CD4-positive, alpha-beta T cell (primary cell): ENCODE data around the gene FRMD6. TPM values are rescaled to one million over a fixed set of nuclear protein-coding genes. Genes with fewer than 3 reads are reported as not detected.

Experiments used
- ATAC-seq: fragments of 200-7000 bp; cut with Tn5 transposase; one replicate; pipeline ENCODE4 v1.10.0; 2022; ENCODE audit warnings: mild to moderate bottlenecking; ENCODE audit not compliant: poor library complexity
- CTCF ChIA-PET: fragments of 350-600 bp; sonication (Branson Sonifier 250); formaldehyde crosslinking; loops from one replicate; lab custom pipeline; 2021; ENCODE audit warnings: antibody characterized with exemption, inconsistent platforms; lab: Charles Lee
- POLR2A ChIA-PET: fragments of 350-600 bp; sonication (Branson Sonifier 250); formaldehyde crosslinking; loops from one replicate; lab custom pipeline; 2021; ENCODE audit warnings: antibody characterized with exemption, inconsistent platforms; lab: Charles Lee
- DNase-seq, 14 experiments: peaks; one replicate each; pipeline ENCODE4 v3.0.0-alpha.2; 2013 to 2020; ENCODE audit warnings: mixed read lengths in 2 of 14
- H3K27ac ChIP-seq, 2 donors: one replicate each; pipeline versions ENCODE4 v1.5.1 to v1.7.0; 2013; ENCODE audit warnings: low read length in 2 of 2, low read depth in 1 of 2, mild to moderate bottlenecking in 1 of 2
- H3K27me3 ChIP-seq, 2 experiments: 1 replicate in 1 of 2; 2 replicates in 1 of 2; pipeline versions ENCODE4 v1.6.1 to v1.7.0; 2013; ENCODE audit warnings: low read length in 2 of 2, control low read depth in 1 of 2, mild to moderate bottlenecking in 1 of 2, moderate library complexity in 1 of 2; ENCODE audit not compliant: insufficient read depth in 2 of 2, control insufficient read depth in 1 of 2
- H3K36me3 ChIP-seq: one replicate; pipeline ENCODE4 v1.6.1; 2013; ENCODE audit warnings: low read length, control low read depth; ENCODE audit not compliant: insufficient read depth
- H3K4me1 ChIP-seq: one replicate; pipeline ENCODE4 v1.6.1; 2013; ENCODE audit warnings: low read length, control low read depth; ENCODE audit not compliant: insufficient read depth
- H3K4me3 ChIP-seq: one replicate; pipeline ENCODE4 v1.5.1; 2013; ENCODE audit warnings: mild to moderate bottlenecking, low read length, moderate library complexity
- H3K9me3 ChIP-seq, 2 experiments: 1 replicate in 1 of 2; 2 replicates in 1 of 2; pipeline versions ENCODE4 v1.6.1 to v1.7.0; 2013; ENCODE audit warnings: low read length in 2 of 2, mild to moderate bottlenecking in 2 of 2, control low read depth in 1 of 2, moderate library complexity in 1 of 2; ENCODE audit not compliant: control insufficient read depth in 1 of 2, insufficient read depth in 1 of 2
- H3K27ac Mint-ChIP-seq: one replicate; pipeline ENCODE4 v1.8.0; 2020; ENCODE audit warnings: mixed read lengths
- H3K27me3 Mint-ChIP-seq: one replicate; pipeline ENCODE4 v1.8.0; 2021; ENCODE audit warnings: mixed read lengths
- H3K36me3 Mint-ChIP-seq: one replicate; pipeline ENCODE4 v1.8.0; 2021; ENCODE audit warnings: low read depth, mixed read lengths
- H3K4me1 Mint-ChIP-seq: one replicate; pipeline ENCODE4 v1.8.0; 2021; ENCODE audit warnings: low read depth, mixed read lengths
- H3K4me3 Mint-ChIP-seq: one replicate; pipeline ENCODE4 v1.8.0; 2020; ENCODE audit warnings: mild to moderate bottlenecking, mixed read lengths
- H3K9me3 Mint-ChIP-seq: one replicate; pipeline ENCODE4 v1.8.0; 2020; ENCODE audit warnings: mixed read lengths
- intact Hi-C, 2 experiments: fragments of 100-400 bp; cut with DNase I in 1 of 2; cut with micrococcal nuclease in 1 of 2; formaldehyde crosslinking; loops; one replicate each; pipeline versions ENCODE4 v1.15.1 to v1.9.0; 2023 to 2025; cut with DNase I, micrococcal nuclease
- total RNA-seq, 174 experiments: library from RNA in 2 of 174; stranded (reverse) in 2 of 174; gene quantifications; one replicate each; pipeline ENCODE4 v1.2.3 and lab custom pipeline; 2021 to 2026
- TF ChIP-seq, protein P1 (sequence below): fragments of 200-600 bp; IDR thresholded peaks from one replicate; pipeline ENCODE4 v1.8.0; 2022; ENCODE audit warnings: antibody characterized with exemption, mild to moderate bottlenecking

The FRMD6 gene
- total RNA-seq, 2 experiments from 2014 or later: 1.4 to 1.5 TPM

DNA sequence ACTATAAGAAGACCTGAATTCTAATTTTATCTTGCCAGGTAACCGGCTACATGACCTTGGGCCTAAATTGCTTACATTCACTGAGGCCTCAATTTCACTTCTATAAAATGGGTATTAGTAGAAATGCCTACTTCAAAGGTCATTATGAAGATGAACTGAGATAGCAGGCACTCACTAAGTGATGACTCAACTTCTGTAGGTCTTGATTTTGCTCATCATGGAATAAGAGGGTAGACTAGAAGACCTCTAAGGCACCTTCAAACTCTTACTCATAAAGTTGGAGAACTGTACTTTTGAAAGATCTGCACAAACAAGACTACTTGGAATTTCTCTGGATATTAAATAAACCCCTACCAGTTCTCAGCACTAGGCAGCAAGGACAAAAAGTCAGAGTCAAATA lies 39.3 kb upstream of the FRMD6 start:
- Histone ChIP-seq H3K27me3 (peaks cover 0 to 3% of the 10 kb centered on the region in 2 experiments), H3K27ac (no peak overlapping the region), H3K4me3 (no peak overlapping the region), H3K4me1 (no peaks in the 10 kb centered on the region), H3K9me3 (no peaks in the 10 kb centered on the region), H3K36me3 (no peaks in the 10 kb centered on the region)
- no peaks in the 10 kb centered on the region for H3K36me3 Mint-ChIP-seq
- TF ChIP-seq, protein P1, sequence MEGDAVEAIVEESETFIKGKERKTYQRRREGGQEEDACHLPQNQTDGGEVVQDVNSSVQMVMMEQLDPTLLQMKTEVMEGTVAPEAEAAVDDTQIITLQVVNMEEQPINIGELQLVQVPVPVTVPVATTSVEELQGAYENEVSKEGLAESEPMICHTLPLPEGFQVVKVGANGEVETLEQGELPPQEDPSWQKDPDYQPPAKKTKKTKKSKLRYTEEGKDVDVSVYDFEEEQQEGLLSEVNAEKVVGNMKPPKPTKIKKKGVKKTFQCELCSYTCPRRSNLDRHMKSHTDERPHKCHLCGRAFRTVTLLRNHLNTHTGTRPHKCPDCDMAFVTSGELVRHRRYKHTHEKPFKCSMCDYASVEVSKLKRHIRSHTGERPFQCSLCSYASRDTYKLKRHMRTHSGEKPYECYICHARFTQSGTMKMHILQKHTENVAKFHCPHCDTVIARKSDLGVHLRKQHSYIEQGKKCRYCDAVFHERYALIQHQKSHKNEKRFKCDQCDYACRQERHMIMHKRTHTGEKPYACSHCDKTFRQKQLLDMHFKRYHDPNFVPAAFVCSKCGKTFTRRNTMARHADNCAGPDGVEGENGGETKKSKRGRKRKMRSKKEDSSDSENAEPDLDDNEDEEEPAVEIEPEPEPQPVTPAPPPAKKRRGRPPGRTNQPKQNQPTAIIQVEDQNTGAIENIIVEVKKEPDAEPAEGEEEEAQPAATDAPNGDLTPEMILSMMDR: no peak
- no peak overlapping the region for H3K4me3 Mint-ChIP-seq
- no peaks in the 10 kb centered on the region for H3K4me1 Mint-ChIP-seq
- ChIA-PET CTCF (no interaction called here), POLR2A (no interaction called here)
- H3K27me3 Mint-ChIP-seq: peaks cover 15% of the 10 kb centered on the region
- no peak overlapping the region for H3K27ac Mint-ChIP-seq
- no peak for DNase-seq
- ATAC-seq: no peak
- no peaks in the 10 kb centered on the region for H3K9me3 Mint-ChIP-seq
- intact Hi-C loops: no loop called here

DNA sequence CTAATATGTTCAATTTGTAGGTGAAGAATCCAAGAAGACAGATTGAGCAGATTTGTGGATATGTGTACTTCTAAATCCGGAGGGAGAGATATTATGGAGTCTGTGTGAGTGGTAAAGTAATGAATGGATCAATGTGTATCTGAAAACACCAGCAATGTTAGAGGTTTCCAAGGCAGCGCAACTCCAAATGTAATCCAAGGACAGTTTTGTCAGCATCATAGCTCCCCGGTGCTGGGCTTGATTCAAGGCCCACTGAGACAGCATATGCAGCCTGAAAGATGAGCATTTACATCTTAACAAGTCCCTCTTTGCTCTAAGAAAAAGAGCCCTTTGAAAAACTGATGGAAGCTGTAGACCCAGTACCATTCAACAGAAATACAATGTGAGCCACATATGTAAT lies 38.3 kb upstream of the FRMD6 start:
- Histone ChIP-seq H3K4me1 (no peaks in the 10 kb centered on the region), H3K9me3 (no peaks in the 10 kb centered on the region), H3K27me3 (no peaks in the 10 kb centered on the region), H3K4me3 (no peak overlapping the region), H3K27ac (no peak overlapping the region), H3K36me3 (no peaks in the 10 kb centered on the region)
- POLR2A ChIA-PET: no interaction called here
- H3K4me1 Mint-ChIP-seq: no peaks in the 10 kb centered on the region
- ATAC-seq (no peak), DNase-seq (no peak)
- CTCF ChIA-PET: no interaction called here
- no peak overlapping the region for H3K27ac Mint-ChIP-seq
- H3K4me3 Mint-ChIP-seq: no peak overlapping the region
- intact Hi-C loops: no loop called here
- H3K9me3 Mint-ChIP-seq: no peaks in the 10 kb centered on the region
- TF ChIP-seq, protein P1: no peak
- H3K36me3 Mint-ChIP-seq: no peaks in the 10 kb centered on the region
- H3K27me3 Mint-ChIP-seq: peaks cover 11% of the 10 kb centered on the region

DNA sequence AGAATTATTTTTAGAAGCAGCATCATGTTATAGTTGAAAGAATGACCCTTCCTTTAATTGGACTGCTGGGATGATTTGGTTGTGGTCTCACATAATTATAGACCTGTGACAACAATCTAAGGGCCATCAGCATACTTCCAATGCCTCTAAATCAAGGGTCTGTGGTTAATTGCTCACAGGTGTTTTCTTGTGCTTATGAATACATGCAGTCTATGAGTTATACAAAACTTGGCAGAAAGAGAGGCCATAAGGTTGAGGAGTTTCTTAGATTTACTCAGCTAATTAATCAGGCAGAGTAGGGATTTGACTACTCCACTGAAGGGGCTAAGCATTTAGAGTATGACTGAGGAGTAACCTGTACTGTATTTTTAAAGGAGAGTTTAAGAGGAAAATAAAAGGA lies 37.0 kb upstream of the FRMD6 start:
- no peaks in the 10 kb centered on the region for H3K9me3 ChIP-seq
- Mint-ChIP-seq H3K36me3 (no peaks in the 10 kb centered on the region), H3K27me3 (peaks cover 4% of the 10 kb centered on the region), H3K27ac (no peak overlapping the region), H3K4me1 (no peaks in the 10 kb centered on the region), H3K9me3 (no peaks in the 10 kb centered on the region), H3K4me3 (no peak overlapping the region)
- no peaks in the 10 kb centered on the region for H3K27me3 ChIP-seq
- intact Hi-C loops: no loop called here
- ChIA-PET CTCF (no interaction called here), POLR2A (no interaction called here)
- no peaks in the 10 kb centered on the region for H3K36me3 ChIP-seq
- no peak for DNase-seq
- TF ChIP-seq, protein P1: no peak
- H3K4me1 ChIP-seq: no peaks in the 10 kb centered on the region
- no peak overlapping the region for H3K4me3 ChIP-seq
- no peak overlapping the region for H3K27ac ChIP-seq
- no peak for ATAC-seq
